ENCODE results near the gene ZNF415.

DNA sequence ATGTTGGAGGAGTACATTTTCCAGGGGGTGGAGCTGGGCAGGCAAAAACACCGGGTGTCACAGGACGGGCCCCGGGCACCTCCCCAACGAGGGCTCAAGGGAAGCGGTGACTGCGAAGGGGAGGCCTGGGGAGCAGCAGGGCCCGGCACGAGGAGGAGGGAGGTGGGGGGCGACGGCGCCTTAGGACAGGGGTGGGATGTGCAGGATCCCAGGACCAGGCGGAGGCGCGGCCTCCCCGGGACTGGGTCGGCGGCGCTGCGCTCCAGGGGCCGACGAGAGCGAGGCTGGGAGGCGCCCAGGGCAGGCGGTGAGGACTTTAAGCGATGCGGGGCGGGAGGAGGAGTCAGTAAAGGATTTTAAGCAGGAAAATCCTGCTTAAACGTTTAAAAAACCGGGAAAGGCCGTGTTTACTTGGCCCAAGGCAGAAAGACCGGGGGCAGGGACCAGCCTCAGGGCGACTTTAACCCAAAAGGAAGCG lies 29.9 kb downstream of the ZNF415 start:
- TF ChIP-seq, protein P1, sequence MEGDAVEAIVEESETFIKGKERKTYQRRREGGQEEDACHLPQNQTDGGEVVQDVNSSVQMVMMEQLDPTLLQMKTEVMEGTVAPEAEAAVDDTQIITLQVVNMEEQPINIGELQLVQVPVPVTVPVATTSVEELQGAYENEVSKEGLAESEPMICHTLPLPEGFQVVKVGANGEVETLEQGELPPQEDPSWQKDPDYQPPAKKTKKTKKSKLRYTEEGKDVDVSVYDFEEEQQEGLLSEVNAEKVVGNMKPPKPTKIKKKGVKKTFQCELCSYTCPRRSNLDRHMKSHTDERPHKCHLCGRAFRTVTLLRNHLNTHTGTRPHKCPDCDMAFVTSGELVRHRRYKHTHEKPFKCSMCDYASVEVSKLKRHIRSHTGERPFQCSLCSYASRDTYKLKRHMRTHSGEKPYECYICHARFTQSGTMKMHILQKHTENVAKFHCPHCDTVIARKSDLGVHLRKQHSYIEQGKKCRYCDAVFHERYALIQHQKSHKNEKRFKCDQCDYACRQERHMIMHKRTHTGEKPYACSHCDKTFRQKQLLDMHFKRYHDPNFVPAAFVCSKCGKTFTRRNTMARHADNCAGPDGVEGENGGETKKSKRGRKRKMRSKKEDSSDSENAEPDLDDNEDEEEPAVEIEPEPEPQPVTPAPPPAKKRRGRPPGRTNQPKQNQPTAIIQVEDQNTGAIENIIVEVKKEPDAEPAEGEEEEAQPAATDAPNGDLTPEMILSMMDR (IDR thresholded peaks at IDR 0.05; ENCODE audit: low read depth, low read length) = no peak
- TF ChIP-seq EZH2phosphoT487 (IDR thresholded peaks at IDR 0.05; ENCODE audit: low read depth) = no peak
